NCI-H774 (cell line): ENCODE data around the gene NAIF1.

Experiments used
- DNase-seq: peaks from one replicate; lab custom pipeline; 2025; lab: John Stamatoyannopoulos, UW

The NAIF1 gene

GRCh38 chr9:128102196-128102595 is 35.1 kb upstream of the NAIF1 start:
- DNase-seq, result no peak

DNA sequence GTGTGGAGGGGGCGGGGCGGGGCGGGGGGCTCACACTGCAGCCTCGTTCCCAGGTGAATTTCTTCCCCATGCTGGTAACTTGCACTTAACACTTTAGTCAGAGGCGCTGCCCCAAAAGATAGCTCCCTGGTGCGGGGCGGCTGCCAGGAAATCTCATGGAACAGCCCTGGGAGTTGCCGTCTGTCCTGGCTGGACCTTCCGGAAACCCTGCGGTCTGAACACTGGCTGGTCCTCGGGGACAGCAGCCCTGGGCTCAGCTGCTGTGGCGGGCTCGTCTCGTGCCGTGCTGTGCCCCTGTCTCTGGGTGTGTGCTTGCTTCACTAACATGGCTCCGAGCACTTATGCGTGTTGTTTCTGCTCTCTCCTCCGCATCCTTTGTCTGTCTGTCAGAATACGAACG is 34.6 kb upstream of the NAIF1 start:
- DNase-seq, result no peak

- no peak for DNase-seq
These were observed 34.1 kb upstream of the NAIF1 start for GRCh38 chr9:128101231-128101661.

DNA sequence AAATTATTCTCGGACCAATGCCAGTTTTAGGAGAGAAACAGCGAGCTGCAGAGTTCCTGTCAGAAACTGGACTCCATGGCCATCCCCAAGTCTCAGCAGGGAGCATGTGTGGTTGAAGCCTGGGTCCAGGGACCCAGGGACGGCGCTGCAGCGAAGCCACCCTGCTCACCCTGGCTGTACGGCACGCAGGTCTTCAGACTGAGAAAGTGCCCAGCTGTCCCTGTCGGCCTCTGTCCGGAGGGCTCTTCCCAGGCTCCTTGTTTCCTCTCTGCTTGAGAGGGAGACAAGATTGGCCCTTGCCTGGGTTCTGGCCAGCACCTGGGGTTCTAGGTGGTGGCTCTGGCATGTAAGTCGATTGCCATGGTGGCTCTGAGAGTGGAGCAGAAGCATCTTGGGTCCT is 33.5 kb upstream of the NAIF1 start:
- DNase-seq, result no peak

DNA sequence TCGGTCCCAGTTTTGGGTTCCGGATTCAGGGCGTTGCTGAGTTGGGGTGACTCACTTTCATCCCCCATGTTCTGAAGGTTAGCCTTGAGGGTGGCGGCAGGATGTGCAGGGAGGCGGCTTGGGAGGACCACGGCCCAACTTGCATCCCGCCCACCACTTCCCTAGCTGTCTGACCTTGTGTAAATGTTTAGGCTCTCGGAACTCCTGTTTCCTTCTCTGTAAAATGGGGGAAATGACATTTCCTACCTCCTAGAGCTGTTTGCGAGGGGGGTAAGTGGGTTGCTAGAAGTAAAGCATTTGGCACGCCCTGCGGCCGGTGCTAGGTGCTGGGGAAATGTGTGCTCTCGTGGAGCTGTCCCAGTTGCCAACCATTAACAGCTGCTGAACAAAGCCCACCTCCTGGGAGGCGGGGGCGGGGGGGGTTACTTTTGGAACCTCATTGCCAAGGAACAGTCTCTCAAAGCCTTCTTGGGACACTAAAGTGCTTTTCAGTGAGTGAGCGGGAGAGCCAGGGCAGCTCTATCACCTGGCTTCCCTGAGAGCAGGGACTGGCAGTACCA is 32.9 kb upstream of the NAIF1 start:
- DNase-seq, result no peak

DNA sequence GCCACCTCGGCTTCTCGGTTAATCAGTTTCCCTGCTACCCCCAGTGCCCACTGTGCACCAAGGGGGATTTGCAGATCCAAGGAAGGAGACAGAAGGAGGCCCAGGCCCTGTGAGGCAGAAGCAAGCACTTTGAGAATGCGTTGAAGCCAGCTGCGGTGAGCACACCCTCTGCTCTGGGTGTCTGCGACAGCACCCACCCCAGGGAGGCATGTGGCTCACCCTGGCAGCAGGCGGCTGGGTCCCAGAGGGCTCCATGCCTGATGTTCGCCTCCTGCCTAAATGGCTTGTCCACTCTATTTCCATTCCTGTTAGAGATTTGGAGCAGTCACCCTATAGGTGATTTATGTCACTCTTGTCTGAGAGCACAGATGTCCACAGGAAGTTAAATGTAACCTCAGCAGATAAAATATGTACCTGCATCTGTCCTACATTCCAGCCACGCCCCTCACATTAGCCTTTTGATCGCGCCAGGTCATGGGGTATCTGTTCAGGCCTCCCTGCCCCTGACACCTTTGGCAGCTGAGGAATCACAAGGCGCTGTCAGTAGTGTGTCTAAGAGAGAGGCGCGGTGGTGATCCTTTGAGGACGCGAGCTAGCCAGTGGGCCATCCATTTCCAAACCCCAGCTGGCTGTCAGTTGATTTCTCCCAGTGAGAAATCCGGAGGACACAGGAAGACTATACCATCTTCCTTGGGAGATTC is 32.3 kb upstream of the NAIF1 start:
- no peak for DNase-seq

- DNase-seq, result peak; percentile 90
These were observed 31.4 kb upstream of the NAIF1 start for GRCh38 chr9:128098297-128099230.

DNA sequence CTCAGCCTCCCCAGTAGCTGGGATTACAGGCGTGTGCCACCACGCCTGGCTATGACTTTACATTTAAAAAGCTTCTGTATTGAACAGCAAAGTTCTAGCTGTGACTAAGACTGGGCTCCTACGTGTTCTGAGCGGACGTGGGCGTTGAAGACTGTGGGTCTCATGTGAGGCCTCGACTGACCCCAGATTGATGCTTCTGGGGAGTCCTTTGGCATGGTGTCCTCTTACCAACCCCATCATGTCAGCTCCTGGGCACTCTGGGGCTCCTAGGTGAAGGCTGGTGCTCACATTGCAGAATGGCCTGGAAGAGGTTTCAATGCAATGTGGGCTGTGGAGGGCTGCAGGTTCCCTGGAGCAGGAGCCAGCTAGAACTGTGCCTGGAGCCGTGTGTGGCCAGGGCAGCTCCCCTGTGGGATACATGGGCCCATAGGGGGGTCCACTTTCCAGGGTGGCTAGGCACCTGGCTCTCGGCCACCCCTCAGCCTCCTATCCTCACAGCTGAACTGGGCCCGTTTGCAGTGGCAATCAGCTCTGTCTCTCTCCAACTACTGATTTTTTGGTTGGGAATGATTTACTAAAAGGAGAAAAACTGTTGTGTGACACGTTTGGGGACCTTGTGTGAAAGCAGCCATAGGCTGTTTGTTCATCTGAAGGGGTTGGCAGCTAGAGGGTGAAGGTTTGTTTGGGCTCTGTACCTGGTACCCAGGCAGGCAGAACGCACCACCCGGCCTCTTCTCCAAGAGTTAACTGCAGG is 30.6 kb upstream of the NAIF1 start:
- no peak for DNase-seq

- no peak for DNase-seq
These were observed 29.8 kb upstream of the NAIF1 start for GRCh38 chr9:128096616-128097536.

GRCh38 chr9:128094950-128095544 is 27.9 kb upstream of the NAIF1 start:
- DNase-seq, result no peak

- peak; percentile 93 for DNase-seq
These were observed 27.2 kb upstream of the NAIF1 start for GRCh38 chr9:128094166-128094949.

GRCh38 chr9:128093011-128093410 is 25.9 kb upstream of the NAIF1 start:
- DNase-seq, result no peak

- DNase-seq, result no peak
These were observed 25.3 kb upstream of the NAIF1 start for GRCh38 chr9:128092199-128092977.

GRCh38 chr9:128091571-128091970 is 24.5 kb upstream of the NAIF1 start:
- no peak for DNase-seq

DNA sequence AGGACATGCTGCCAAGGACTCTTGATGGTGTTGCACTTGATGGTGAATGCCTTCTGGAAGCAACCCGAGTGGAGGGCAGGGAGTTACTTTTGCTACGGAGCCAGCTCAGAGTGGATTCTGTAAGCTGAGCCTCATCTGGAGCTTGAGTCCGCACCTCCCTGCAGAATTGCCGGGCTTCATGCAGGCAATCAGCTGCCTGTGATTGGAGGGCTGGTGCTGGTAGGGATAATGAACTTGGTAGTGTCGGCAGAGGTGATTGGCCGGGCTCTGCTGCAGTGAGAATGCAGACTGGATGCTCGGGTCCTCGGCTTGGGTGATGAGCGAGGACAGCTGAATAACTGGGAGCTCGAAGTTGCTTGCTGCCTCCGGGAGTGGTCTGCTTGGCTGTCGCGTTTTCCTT is 24.0 kb upstream of the NAIF1 start:
- no peak for DNase-seq

GRCh38 chr9:128089299-128089698 is 22.2 kb upstream of the NAIF1 start:
- no peak for DNase-seq

DNA sequence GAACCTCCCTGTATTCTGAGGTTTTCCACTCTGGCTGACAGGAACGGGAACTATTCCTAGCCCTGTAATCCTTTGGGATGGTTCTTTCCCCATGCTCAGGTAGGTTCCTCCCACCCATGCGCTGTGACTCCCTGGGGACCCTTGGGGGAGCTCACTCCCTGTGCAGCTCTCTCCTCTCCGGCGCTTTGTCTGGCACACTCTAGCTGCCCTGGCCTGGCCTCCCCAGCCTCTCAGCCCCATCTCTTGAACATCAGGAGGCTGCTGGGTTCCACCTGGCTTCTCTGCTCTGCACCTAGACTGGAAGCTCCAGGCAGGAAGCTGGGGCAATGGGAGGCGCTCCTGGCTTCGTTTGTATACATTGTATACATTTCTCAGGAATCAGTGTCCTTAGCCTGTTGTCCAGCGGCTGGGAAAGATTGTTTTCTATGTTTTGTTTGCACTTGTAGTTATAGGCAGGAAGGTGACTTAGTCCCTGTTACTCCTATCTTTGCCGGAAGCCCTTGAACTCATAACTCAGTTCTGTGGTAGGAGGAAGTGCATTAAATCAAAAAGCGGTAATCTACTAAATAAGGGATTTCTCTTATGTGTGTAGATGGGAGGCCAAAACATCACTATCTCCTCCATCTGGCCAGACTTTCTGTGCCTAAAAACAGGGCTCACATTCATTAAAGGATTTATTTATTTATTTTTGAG is 21.3 kb upstream of the NAIF1 start:
- no peak for DNase-seq

- DNase-seq, result no peak
These were observed 20.1 kb upstream of the NAIF1 start for GRCh38 chr9:128087262-128087661.
